OCI-LY1 (cell line): ENCODE results near the gene WDR11.

ENCODE experiments used
- CTCF ChIP-seq: fragments of 200-600 bp; sonication (generic), shearing (Covaris generic); IDR thresholded peaks from 2 replicates; pipeline ENCODE4 v1.5.1; 2017; ENCODE audit warnings: mild to moderate bottlenecking, antibody characterized with exemption, low read length, moderate library complexity, mixed read lengths
- EZH2 ChIP-seq: fragments of 200-600 bp; sonication (generic), shearing (Covaris generic); IDR thresholded peaks from 2 replicates; pipeline ENCODE4 v1.8.0; 2017; ENCODE audit warnings: borderline replicate concordance, mixed run types, mild to moderate bottlenecking, antibody characterized with exemption, low read length, moderate library complexity, mixed read lengths

- TF ChIP-seq CTCF (no peak), EZH2 (no peak)
Measured at GRCh38 chr10:120827251-120827875, 23.8 kb upstream of the WDR11 start.
